22Rv1 (cell line): ENCODE measurements around the gene TUBB2B.

Experiments
- H3K27ac ChIP-seq: fragments of 450-650 bp; 2 replicates; pipeline ENCODE4 v1.5.1; 2017
- ZFX ChIP-seq: fragments of 450-650 bp; IDR thresholded peaks from 2 replicates; pipeline ENCODE4 v1.6.1; 2017; ENCODE audit warnings: antibody characterized with exemption, borderline replicate concordance
- TF ChIP-seq, protein P1 (sequence below): fragments of 450-650 bp; IDR thresholded peaks from 2 replicates; pipeline ENCODE4 v1.5.1; 2017; ENCODE audit warnings: mild to moderate bottlenecking

Gene TUBB2B

DNA sequence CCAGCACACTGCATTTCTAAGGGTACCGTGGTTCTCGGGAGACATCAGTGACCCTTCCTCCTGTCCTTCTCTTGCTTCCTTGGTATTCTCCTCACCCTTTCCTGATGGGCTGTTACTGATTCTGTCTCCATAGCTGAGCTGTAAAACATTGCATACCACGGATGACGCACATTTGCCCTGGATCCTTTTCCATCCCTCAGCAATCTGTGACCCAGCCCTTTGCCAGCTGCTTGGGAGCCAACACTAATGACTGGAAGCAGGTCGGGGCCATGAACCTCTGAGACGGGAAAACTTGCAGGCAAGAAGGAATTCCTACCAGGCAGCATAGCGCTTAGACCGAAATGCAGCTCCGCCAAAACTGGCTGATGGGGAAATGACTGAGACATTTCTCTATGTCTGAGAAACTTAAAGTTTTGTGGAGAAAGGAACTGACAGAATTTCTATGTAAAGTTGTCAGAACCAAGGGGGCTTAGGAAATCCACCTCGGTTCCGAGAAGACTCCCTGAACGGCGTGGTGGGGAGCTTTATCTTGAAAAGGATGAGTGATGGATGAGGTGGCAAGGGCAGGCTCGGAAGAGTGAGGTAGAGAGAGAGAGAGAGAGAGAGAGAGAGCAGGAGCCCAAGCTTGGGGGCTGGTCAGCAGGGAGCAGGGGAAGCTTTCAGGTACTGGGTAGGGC lies 19.2 kb downstream of the TUBB2B start:
- H3K27ac ChIP-seq, result no peak overlapping the region
- TF ChIP-seq, protein P1, sequence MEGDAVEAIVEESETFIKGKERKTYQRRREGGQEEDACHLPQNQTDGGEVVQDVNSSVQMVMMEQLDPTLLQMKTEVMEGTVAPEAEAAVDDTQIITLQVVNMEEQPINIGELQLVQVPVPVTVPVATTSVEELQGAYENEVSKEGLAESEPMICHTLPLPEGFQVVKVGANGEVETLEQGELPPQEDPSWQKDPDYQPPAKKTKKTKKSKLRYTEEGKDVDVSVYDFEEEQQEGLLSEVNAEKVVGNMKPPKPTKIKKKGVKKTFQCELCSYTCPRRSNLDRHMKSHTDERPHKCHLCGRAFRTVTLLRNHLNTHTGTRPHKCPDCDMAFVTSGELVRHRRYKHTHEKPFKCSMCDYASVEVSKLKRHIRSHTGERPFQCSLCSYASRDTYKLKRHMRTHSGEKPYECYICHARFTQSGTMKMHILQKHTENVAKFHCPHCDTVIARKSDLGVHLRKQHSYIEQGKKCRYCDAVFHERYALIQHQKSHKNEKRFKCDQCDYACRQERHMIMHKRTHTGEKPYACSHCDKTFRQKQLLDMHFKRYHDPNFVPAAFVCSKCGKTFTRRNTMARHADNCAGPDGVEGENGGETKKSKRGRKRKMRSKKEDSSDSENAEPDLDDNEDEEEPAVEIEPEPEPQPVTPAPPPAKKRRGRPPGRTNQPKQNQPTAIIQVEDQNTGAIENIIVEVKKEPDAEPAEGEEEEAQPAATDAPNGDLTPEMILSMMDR, result no peak
- TF ChIP-seq ZFX, result no peak

DNA sequence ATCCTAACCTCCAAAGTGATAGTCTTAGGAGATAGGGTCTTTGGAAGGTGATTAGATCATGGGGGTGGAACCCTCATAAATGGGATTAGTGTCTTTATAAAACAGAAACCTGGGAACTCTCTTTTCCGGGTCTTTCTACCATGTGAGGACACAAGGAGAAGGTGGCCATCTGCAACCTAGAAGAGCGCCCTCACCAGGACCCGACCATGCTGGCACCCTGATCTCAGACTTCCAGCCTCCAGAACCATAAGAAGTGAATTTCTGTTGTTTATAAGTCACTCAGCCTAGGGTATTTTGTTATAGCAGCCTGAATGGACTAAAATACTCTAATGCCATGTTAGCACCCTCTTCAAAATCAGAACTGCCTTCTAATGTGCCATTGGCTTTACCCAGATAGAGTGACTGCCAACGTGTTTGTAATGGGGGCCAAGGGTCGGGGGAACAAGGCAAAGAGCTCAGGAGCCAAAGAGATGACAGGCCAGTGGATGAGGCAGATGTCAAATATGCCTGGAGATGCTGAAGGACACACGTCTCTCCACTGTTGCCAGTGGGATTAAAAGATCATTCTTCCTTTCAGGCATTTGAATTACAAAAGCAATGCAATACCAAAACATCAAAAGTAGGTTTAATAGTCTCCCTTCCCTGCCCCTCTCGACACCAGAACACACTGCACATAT lies 21.0 kb downstream of the TUBB2B start:
- no peak overlapping the region for H3K27ac ChIP-seq
- TF ChIP-seq, protein P1, result no peak
- TF ChIP-seq ZFX, result no peak

DNA sequence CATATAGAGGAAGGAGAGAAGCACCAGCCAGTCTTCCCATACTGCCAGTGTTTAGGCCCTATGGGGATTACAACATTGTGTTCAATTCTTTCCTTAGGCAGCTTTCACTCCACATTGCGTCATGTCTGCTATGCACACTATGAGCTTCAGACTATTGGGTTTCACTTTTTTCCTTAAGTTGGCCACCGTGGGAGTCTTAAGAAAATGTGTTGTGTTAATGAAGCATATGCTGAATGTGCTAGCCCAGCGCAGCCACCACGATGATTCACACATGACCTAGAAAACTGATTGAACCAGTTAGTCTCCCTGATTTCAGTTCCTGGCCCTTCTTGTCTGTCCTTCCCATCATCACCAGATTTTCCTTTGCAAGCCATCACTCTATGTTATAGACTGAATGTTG lies 21.5 kb downstream of the TUBB2B start:
- TF ChIP-seq, protein P1, result no peak
- TF ChIP-seq ZFX, result no peak
- no peak overlapping the region for H3K27ac ChIP-seq

DNA sequence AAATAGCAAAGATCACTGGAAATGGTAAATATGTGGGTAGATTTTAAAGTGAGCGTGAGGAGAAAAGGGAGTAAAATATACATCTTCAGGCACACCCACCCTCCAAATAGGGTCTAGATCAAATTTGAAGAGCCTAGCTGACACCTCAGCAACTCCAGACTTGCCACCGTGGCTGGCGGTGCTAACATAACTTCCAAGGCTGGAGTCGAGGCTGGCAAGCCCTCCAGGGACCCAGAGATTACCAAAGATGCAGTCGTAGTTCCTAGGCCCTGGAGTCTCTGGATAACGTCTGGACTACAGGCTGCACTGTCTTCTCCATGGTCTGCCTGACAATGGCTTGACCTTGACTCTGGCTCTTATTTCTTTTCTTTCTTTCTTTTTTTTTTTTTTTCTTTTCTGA lies 22.5 kb downstream of the TUBB2B start:
- no peak overlapping the region for H3K27ac ChIP-seq
- no peak for TF ChIP-seq ZFX
- TF ChIP-seq, protein P1, result no peak

DNA sequence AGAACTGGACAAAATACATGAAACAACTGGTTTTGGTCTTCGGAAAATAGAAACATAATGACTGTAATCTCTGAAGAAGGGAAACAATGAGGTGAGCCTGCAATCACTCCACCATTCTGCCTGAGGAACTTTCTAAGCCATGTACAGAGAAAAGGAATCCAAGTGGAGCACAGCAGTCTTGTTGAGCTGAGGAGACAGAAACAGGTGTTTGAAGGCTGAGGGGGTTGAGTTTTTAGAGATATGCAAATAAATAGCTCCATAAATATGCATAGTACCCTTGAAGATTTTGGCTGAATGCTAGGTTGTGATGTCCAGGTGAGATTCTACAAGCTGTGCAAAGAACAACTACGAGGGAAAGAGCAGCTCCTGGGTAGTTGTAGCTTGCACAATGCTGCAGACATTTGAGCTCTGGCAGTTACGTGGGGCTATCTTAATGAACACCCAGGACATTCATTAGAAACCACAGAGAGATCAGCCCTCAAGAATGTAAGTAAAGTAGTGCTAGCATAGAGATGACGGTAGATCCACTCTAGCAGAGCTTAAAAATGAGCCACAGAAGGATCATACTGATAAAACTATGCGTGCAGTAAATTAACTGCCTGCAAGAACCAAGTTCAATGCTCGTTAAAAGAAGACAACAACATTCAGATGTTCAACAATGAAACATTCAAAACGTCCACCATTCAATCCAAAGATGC lies 24.3 kb downstream of the TUBB2B start:
- no peak for TF ChIP-seq ZFX
- TF ChIP-seq, protein P1, result no peak
- no peak overlapping the region for H3K27ac ChIP-seq

DNA sequence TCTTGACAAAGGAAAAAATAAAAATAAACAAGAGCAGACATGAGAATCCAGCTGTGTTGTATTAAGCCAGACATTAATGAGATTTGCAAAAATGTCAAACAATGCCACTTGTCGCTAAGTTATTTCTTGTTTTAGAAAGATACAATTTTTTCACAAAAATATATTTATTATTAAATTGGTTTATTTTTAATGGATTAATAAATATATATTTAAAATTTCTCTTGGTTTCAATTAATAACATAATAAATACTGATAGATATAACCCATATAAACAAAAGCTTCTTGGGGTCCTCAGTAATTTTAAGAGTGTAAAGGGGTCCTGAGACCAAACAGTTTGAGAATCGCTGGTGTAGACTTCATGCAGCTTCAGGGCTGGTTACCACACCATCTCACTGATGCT lies 26.1 kb downstream of the TUBB2B start:
- TF ChIP-seq ZFX, result no peak
- TF ChIP-seq, protein P1, result no peak
- H3K27ac ChIP-seq, result no peak overlapping the region

DNA sequence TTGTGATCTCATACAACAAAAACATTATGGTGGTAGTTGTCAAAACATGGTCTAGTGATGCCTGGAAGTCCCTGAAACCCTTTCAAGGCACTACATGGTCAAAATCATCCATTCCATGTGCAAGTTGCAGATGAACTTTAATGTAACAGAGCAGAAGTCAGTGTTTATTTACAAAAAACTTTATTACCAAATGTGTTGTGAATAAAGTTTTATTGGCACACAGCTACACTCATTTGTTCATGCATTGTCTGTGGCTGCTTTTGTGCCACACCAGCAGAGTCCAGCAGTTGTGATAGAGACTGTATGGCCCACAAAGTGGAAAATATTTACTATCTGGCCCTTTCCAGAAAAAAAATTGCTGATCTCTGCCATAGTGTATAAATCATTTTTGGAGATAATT lies 26.8 kb downstream of the TUBB2B start:
- TF ChIP-seq, protein P1, result no peak
- TF ChIP-seq ZFX, result no peak
- no peak overlapping the region for H3K27ac ChIP-seq
